Activated T-helper 1 cell treated with Interleukin-2 at 50 U/mL for 16 hours (primary cell): Measurements from ENCODE around the gene TNFRSF25.

Source experiments
- DNase-seq: peaks from one replicate; pipeline ENCODE4 v3.0.0-alpha.2; 2020; ENCODE audit warnings: low read depth

Gene TNFRSF25

DNA sequence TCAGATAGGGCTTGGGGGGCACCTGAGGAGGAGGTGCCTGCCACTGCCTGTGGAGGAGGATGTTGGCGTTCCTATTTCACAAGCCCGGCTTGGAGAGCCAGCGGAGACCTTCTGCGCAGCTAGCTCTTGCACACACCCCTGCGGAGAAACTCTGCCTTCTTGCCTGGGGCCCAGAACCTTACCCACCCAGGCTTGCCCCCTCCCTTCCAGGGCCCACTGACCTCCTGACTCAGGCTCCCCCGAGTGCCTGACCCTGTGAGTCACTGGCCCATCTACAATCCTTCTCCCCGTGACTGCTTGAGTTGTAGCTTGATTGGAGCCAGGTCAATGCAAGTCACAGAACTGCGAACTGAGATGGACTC lies 49.7 kb downstream of the TNFRSF25 start:
- DNase-seq: no peak

DNA sequence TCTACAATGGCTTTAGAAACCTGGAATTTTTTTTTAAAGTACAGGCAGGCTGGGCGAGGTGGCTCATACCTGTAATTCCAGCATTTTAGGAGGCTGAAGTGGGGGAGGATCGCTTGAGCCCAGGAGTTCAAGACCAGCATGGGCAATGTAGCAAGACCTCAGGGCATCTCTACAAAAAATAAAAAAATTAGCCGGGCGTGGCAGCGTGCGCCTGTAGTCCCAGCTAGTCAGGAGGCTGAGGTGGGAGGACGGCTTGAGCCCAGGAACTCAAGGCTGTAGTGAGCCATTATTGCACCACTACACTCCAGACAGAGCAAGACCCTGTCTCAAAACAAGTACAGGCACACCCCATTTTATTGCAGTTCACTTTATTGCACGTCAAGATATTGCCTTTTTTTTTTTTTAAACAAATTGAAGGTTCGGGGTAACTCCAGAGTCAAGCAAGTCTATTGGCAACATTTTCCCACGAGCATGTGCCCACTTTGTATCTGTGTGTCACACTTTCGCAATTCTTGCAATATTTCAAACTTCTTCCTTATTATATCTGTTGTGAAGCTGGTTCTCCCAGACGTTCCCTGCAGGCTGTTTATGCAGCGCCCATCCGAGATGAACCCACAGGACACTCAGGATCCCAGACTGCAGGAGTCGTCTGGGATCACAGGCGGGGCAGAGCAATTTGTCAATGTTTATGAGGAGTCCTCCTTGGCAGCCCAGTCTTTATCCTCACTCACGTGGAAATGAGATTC lies 50.9 kb downstream of the TNFRSF25 start:
- DNase-seq: no peak

DNA sequence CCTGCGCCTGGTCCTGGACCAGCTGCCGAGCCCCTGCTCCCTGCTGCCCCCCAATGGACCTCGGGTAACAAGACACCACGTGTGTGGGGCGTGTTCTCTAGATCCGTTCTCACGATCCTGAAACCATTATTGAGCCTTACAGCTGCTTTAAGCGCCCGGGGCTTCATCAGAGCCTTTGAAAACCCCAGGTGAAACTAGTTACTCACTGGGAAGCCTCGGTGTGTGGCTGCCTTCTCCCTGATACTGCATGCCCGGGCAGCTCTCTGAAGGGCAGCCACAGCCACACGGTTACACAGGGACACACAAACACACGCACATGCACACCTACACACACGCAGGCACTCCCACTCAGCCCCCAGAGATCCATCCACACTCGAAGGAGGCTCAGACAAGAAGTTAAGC lies 51.5 kb downstream of the TNFRSF25 start:
- no peak for DNase-seq

DNA sequence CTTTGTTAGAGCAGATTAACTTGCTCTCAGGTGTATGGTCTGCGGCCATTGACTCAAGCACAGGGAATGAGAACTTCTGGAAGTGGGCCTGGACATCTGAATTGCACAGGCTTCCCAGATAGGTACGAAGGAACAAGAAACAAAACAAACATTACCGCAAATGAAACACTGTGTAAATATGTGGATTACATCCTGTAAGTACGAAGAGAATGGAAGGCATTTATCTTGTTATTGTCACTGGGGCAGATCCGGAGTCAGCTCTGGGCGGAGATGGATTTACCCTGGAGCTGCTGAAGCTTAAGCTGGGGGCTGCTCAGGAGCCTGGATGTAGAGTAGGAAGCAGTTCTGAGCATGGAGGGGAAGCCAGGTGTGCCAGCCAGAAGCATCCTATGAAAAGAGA lies 53.1 kb downstream of the TNFRSF25 start:
- no peak for DNase-seq
